Measurements from ENCODE around the gene BCAP31.

GRCh38 chrX:153657161-153657560, 67.0 kb downstream of the BCAP31 start:
- TF ChIP-seq CTCF (IDR thresholded peaks at IDR 0.05): no peak
- TF ChIP-seq FOXP4 (CRISPR knock-in tag; IDR thresholded peaks at IDR 0.05): no peak
- no peak for TF ChIP-seq IRF1 (CRISPR knock-in tag; IDR thresholded peaks at IDR 0.05)
- no peak for TF ChIP-seq PREB (CRISPR knock-in tag; IDR thresholded peaks at IDR 0.05; ENCODE audit: borderline replicate concordance)
- no peak for TF ChIP-seq FOXK1 (CRISPR knock-in tag; IDR thresholded peaks at IDR 0.05)
- no peak for TF ChIP-seq MAX (CRISPR knock-in tag; IDR thresholded peaks at IDR 0.05)
- TF ChIP-seq SMAD4 (CRISPR knock-in tag; IDR thresholded peaks at IDR 0.05): no peak
- TF ChIP-seq E2F4 (CRISPR knock-in tag; IDR thresholded peaks at IDR 0.05; ENCODE audit: borderline replicate concordance, low read depth): no peak
- TF ChIP-seq NFYB (CRISPR knock-in tag; conservative IDR thresholded peaks at IDR 0.05; ENCODE audit: low read depth): no peak
- no peak for TF ChIP-seq TEAD4 (CRISPR knock-in tag; IDR thresholded peaks at IDR 0.05)

All from WTC11 (cell line).